ENCODE measurements around the gene HOXA11. TPM values are rescaled to one million over a fixed set of nuclear protein-coding genes. Genes with fewer than 3 reads are reported as not detected.

Gene HOXA11
- polyA plus RNA-seq (2013, experiment 1 of 2; ENCODE audit: insufficient read length), result not detected
- not detected for polyA plus RNA-seq (2013, experiment 2 of 2; ENCODE audit: insufficient read length)

DNA sequence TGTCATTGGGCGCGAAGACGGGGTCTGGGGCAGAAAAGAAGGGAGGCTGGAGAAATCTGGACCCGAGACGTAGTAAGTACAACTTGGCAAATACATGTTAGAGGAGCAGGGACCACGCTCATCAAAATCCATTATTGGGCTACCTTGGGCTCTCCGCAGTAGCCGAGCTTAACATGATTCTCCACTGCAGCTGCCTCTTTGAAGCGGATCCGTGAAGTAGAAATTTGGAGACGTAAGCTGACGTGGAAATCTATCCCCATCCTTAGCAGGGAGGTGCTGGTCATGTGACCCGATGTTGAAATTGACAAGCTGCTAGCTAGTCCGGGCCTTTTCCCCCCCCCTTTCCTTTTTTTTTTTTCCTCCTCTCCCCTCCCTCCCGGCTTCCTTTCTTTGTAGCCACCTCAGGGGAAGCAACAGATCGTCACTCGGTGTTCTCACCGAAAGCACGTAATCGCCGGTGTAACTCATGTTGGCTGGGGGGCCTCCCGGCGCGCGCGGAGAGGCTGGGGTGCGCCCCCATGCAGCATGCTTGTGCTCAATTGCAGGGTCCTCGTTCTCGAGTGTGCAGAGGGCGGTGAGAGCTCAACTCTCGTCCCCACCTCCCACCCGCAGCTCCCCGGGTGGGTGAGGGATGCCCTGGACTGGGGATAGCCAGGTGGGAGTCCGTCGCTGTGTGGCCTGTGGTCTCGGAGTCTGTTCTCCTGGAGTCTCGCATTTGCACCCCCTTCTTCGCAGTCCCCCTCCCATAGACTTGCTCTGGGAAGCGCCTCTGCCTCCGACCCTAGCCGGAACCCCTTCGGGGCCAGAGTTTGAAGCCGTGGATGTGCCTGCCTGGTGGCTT is at the start of gene HOXA11:
HOXA11 (minus strand) TSS at position 220 of the 841 bp plus-strand sequence; CDS start at position 132, 88 bp downstream.
- no peak for DNase-seq

DNA sequence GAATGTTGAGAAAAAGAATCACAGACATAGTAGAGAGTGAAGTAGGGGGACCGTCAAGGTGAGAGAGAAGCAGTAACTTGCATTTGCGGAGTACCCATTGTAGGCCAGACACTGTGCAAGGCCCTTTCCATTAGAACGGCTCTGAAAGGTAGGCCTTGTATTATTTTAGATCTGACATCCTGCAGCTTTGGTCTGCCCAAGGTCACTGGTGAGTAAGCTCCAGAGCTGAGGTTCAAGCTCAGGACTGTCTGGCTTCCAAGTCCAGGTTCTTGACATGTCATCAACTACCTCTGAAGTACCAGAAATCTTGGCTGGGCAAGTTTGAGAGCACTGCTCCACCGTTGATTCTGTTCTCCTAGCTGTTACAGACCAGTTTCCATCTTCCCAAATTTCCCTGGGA is 44.4 kb upstream of the HOXA11 start:
- DNase-seq, result no peak

- DNase-seq, result no peak
Measured at GRCh38 chr7:27224983-27225934, 40.2 kb upstream of the HOXA11 start.

GRCh38 chr7:27223941-27224575 is 39.0 kb upstream of the HOXA11 start:
- no peak for DNase-seq

- DNase-seq, result no peak
Measured at GRCh38 chr7:27221201-27221797, 36.3 kb upstream of the HOXA11 start.

- DNase-seq, result no peak
Measured at GRCh38 chr7:27220440-27220955, 35.5 kb upstream of the HOXA11 start.

GRCh38 chr7:27219821-27220220 is 34.8 kb upstream of the HOXA11 start:
- DNase-seq, result no peak

GRCh38 chr7:27217951-27218350 is 32.9 kb upstream of the HOXA11 start:
- no peak for DNase-seq

DNA sequence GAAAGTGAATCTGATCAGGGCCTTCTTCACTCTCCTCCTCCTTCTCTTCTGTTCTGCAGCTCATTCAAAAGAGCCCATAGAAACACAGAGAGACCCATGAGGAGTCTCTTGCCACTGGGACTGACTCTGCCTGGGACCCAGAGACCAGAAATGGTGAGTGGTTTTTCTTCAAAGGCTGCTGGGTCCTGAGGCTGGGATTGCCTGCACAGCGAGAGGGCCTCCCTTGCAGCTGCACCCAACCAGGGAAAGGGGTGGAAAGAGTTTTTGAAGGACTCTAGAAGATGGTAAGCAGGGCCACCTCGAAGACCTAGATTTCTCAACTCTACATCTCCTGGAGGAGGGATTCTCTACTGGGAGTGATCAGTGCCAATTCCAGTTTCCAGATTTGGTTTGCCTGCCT is 30.3 kb upstream of the HOXA11 start:
- DNase-seq, result no peak

DNA sequence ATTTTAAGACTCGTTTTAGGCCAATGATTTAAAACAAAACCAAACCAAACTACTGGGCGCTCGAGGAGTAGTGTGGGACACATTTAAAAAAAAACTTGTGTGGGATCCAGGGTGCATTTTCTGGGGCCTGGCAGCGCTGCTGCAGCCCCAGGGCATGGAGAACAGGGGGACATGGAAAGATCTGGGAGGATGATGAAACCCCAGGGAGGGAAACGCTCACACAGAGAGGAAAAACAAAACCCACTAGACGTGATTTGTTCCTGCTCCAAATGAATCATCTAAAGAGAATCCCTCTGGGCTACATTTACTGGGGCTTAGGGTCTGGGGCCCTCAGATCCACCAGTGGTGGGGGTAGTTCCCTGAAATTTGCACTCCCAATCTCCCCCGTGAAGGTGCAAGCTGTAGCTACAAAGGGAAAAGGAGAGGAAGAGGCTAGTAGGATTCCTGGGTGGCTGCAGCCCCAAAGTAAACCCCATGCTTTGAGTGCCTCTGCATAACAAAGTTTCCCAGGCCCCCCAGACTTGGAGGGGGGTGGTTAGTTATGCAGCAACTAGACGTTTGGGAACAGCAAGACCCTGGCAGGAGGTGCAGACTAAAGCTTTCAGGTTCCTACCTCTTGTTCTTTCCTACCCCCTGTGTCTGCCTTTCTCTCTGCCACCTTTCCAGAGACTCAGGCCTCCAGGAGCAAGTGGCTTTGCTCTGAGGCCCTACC is 29.4 kb upstream of the HOXA11 start:
- DNase-seq, result no peak

GRCh38 chr7:27213433-27214238 is 28.6 kb upstream of the HOXA11 start:
- no peak for DNase-seq

DNA sequence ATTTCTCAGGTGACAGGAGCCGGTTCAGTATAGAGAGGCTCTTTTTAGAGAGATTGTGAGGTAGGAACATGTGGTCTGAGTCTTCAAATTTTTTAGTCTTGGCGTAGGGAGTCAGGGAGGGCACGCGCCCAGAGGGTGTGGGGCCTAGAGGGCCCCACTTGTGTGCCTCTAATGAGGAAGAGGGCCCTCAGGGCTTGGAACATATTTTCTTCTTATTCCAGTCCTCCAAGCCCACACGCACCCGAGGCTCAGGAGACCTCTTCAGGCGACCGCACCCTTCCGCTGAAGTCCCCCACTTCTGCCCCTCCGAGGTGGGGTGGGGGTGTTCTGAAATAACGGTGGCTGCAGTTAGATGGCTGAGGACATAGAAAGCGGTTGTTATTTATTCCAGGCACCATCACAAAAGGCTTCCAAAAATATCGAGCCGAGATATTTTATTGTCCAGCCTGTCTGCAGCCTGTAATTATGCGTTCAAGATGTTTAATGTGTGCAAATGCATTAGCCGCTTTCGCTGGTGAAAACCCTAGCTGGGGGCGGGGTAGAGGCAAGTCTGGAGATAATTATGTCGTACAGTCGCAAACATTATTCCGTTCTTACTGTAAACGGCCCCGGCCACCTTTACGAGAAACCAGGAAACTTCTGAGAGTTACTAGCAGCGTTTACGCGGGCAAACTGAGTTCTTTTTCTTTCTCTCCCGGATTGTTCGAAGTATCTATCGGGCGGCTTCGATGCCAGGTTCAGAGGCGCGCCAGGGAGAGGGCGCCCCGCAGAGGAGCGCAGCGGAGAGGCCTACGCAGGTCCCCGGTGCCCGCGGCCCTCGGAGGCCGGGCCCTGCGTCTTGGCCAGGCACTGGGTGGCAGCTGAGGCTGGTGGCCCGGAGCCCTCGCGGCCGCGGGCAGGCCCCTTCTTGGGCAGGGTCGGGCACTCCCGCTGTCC is 27.7 kb upstream of the HOXA11 start:
- DNase-seq, result no peak

DNA sequence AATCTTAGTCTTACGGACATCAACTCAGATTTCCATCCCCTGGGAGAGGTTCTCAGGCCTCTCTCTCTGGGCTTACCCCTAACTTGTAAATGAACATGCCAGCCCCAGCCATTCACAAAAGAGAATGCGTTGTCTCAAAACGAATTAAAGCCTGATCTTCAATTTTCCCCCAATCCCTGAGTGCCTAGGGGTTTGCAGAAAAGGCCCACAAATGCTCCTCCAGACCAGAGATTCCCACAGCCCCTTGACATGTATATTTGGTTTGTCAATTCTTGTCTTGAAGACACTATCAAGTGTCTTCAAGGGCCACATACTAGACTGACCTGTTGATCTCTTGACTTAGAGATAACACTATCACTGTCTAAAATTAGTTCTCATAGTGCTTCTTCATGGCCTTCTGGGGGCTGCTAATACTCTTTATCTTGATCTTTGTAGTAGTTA is 26.8 kb upstream of the HOXA11 start:
- no peak for DNase-seq

DNA sequence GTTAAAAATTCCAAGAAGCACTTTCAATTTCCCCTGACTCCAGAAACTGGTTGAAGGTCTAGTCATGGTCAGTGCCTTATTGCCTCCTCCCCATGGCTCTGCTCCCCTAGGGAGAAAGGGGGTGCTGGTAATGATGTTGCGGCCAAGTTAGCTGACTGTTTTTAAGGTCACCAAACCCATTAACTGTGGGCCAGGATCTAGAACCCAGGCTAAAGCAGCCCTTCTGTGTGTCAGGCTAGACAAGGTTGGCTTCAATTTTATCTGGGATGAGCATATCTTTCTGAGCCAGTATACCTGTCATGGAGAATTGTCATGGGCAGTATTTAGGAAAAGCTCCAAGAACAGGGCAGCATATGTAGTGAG is 26.0 kb upstream of the HOXA11 start:
- no peak for DNase-seq

- DNase-seq, result peak; percentile 29
Measured at GRCh38 chr7:27210441-27211083, 25.5 kb upstream of the HOXA11 start.

GRCh38 chr7:27209933-27210440 is 25.0 kb upstream of the HOXA11 start:
- no peak for DNase-seq

- no peak for DNase-seq
Measured at GRCh38 chr7:27208998-27209397, 24.0 kb upstream of the HOXA11 start.

GRCh38 chr7:27207348-27207985 is 22.4 kb upstream of the HOXA11 start:
- no peak for DNase-seq
